ENCODE data around the gene GABBR2. TPM values are rescaled to one million over a fixed set of nuclear protein-coding genes. Genes with fewer than 3 reads are reported as not detected.

Gene GABBR2
- total and polyA plus RNA-seq, 2 donors (not counting 1 experiment from before 2014, with no cell fraction given), result 0.03 TPM; not detected in 1

- POLR2A ChIA-PET, result no interaction called here
- CTCF ChIA-PET, result no interaction called here
- Histone ChIP-seq H3K27me3 (replicated peaks in 1 of 4; ENCODE audit: control extremely low read depth in 1 of 4, control insufficient read depth in 3 of 4, insufficient read depth in 4 of 4, low read length in 3 of 4) (no peaks in the 10 kb centered on the region), H4K20me1 (ENCODE audit: control insufficient read depth, insufficient read depth, low read length, poor library complexity, severe bottlenecking) (no peaks in the 10 kb centered on the region), H3K4me3 (ENCODE audit: control extremely low read depth in 1 of 5, extremely low read depth in 1 of 5, insufficient read depth in 1 of 5, low read depth in 2 of 5, low read length in 4 of 5) (no peak overlapping the region), H3K9me3 (ENCODE audit: control extremely low read depth in 1 of 3, control insufficient read depth in 2 of 3, insufficient read depth in 1 of 3, low read length in 2 of 3) (peaks cover 0 to 7% (median 0%) of the 10 kb centered on the region in 3 donors), H3K9ac (ENCODE audit: low read length) (no peak overlapping the region), H3K36me3 (replicated peaks in 1 of 2; ENCODE audit: control extremely low read depth in 1 of 2, control insufficient read depth in 1 of 2, extremely low read depth in 1 of 2, insufficient read depth in 2 of 2, low read length in 1 of 2) (no peaks in the 10 kb centered on the region), H3K4me2 (replicated peaks; ENCODE audit: low read depth, low read length, poor library complexity, severe bottlenecking) (no peak overlapping the region), H3K4me1 (ENCODE audit: control insufficient read depth in 2 of 2, insufficient read depth in 2 of 2, low read length in 2 of 2) (no peaks in the 10 kb centered on the region), H2AFZ (ENCODE audit: insufficient read depth, low read depth, low read length, poor library complexity, severe bottlenecking) (no peak overlapping the region), H3K79me2 (ENCODE audit: control insufficient read depth, insufficient read depth, low read length) (no peaks in the 10 kb centered on the region), H3K27ac (ENCODE audit: low read length in 2 of 2) (no peak overlapping the region)
- Mint-ChIP-seq H3K9me3 (ENCODE audit: insufficient read depth) (no peaks in the 10 kb centered on the region), H3K27ac (no peak overlapping the region), H3K4me3 (no peak overlapping the region), H3K4me1 (no peaks in the 10 kb centered on the region), H3K27me3 (peaks cover 13% of the 10 kb centered on the region)
- TF ChIP-seq CTCF (IDR thresholded peaks at IDR 0.05), result no peak
- no peak for TF ChIP-seq EZH2 (IDR thresholded peaks at IDR 0.05; ENCODE audit: borderline replicate concordance, insufficient read depth, low read depth, low read length, poor library complexity, severe bottlenecking)
- DNase-seq (no peak), ATAC-seq (ENCODE audit: low read depth) (no peak)
- WGBS (ENCODE audit: insufficient coverage), result 54% methylated on average over 4 of the region's 4 CpGs
- intact Hi-C loops (cut with micrococcal nuclease), result no loop called here
Measured at GRCh38 chr9:98532147-98532546, 176.6 kb downstream of the GABBR2 start.

- no peak for DNase-seq
- no peaks in the 10 kb centered on the region for H3K9me3 ChIP-seq (ENCODE audit: control extremely low read depth in 1 of 3, control insufficient read depth in 2 of 3, insufficient read depth in 1 of 3, low read length in 2 of 3)
- CTCF ChIA-PET, result interaction anchor here (0.5 kb wide), 1 partner anchor 157 kb away, joined by 5 read pairs; no protein-coding TSS in a partner anchor
- no peak overlapping the region for H3K4me2 ChIP-seq (replicated peaks; ENCODE audit: low read depth, low read length, poor library complexity, severe bottlenecking)
- no peak overlapping the region for H3K27ac ChIP-seq (ENCODE audit: low read length in 2 of 2)
- H3K36me3 ChIP-seq (replicated peaks in 1 of 2; ENCODE audit: control extremely low read depth in 1 of 2, control insufficient read depth in 1 of 2, extremely low read depth in 1 of 2, insufficient read depth in 2 of 2, low read length in 1 of 2), result no peaks in the 10 kb centered on the region
- POLR2A ChIA-PET, result no interaction called here
- TF ChIP-seq CTCF (IDR thresholded peaks at IDR 0.05), result no peak
- TF ChIP-seq EZH2 (IDR thresholded peaks at IDR 0.05; ENCODE audit: borderline replicate concordance, insufficient read depth, low read depth, low read length, poor library complexity, severe bottlenecking), result no peak
- Mint-ChIP-seq H3K4me3 (no peak overlapping the region), H3K27ac (no peak overlapping the region), H3K27me3 (peaks cover 19% of the 10 kb centered on the region), H3K4me1 (no peaks in the 10 kb centered on the region), H3K9me3 (ENCODE audit: insufficient read depth) (no peaks in the 10 kb centered on the region)
- peaks cover 0 to 4% (median 2%) of the 10 kb centered on the region in 4 experiments for H3K27me3 ChIP-seq (replicated peaks in 1 of 4; ENCODE audit: control extremely low read depth in 1 of 4, control insufficient read depth in 3 of 4, insufficient read depth in 4 of 4, low read length in 3 of 4)
- no peak for ATAC-seq (ENCODE audit: low read depth)
- no peak overlapping the region for H3K9ac ChIP-seq (ENCODE audit: low read length)
- H4K20me1 ChIP-seq (ENCODE audit: control insufficient read depth, insufficient read depth, low read length, poor library complexity, severe bottlenecking), result no peaks in the 10 kb centered on the region
- no peak overlapping the region for H3K4me3 ChIP-seq (ENCODE audit: control extremely low read depth in 1 of 5, extremely low read depth in 1 of 5, insufficient read depth in 1 of 5, low read depth in 2 of 5, low read length in 4 of 5)
- intact Hi-C loops (cut with micrococcal nuclease), result no loop called here
- H3K4me1 ChIP-seq (ENCODE audit: control insufficient read depth in 2 of 2, insufficient read depth in 2 of 2, low read length in 2 of 2), result no peaks in the 10 kb centered on the region
- no peak overlapping the region for H2AFZ ChIP-seq (ENCODE audit: insufficient read depth, low read depth, low read length, poor library complexity, severe bottlenecking)
- H3K79me2 ChIP-seq (ENCODE audit: control insufficient read depth, insufficient read depth, low read length), result no peaks in the 10 kb centered on the region
- 93% methylated on average over 2 of the region's 6 CpGs for WGBS (ENCODE audit: insufficient coverage)
Measured at GRCh38 chr9:98530806-98531386, 177.8 kb downstream of the GABBR2 start.

Data from B cell (primary cell).